ENCODE results near the gene WNT1.

The WNT1 gene

GRCh38 chr12:49023812-49024211 lies 45.7 kb downstream of the WNT1 start:
- in situ Hi-C loops (cut with MboI; ENCODE audit: low sequenced_read_pairs, unreplicated experiment), result no loop called here
- DNase-seq (ENCODE audit: low spot score), result no peak
- TF ChIP-seq, protein P1, sequence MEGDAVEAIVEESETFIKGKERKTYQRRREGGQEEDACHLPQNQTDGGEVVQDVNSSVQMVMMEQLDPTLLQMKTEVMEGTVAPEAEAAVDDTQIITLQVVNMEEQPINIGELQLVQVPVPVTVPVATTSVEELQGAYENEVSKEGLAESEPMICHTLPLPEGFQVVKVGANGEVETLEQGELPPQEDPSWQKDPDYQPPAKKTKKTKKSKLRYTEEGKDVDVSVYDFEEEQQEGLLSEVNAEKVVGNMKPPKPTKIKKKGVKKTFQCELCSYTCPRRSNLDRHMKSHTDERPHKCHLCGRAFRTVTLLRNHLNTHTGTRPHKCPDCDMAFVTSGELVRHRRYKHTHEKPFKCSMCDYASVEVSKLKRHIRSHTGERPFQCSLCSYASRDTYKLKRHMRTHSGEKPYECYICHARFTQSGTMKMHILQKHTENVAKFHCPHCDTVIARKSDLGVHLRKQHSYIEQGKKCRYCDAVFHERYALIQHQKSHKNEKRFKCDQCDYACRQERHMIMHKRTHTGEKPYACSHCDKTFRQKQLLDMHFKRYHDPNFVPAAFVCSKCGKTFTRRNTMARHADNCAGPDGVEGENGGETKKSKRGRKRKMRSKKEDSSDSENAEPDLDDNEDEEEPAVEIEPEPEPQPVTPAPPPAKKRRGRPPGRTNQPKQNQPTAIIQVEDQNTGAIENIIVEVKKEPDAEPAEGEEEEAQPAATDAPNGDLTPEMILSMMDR (IDR thresholded peaks at IDR 0.05; ENCODE audit: borderline replicate concordance, control extremely low read depth, extremely low read depth, insufficient read depth, missing control alignments), result no peak

DNA sequence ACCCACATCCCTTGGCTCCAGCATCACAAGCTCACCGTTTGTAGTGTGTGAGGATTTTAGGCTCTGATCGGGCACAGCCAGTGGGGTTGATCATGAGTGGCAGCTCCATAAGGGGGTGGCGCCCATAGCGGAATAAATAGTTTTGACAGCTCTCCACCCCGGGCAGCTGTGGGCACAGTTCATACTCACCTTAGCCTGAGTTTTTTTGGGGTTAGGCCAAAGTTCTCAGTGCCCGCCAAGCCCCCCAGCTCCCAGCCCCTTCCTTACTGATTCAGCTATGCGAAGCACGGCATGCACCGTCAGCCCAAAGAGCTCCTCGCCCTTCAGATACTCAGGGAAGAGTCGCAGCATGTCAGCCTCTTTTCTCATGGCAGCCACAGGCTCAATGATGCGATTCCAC lies 46.4 kb downstream of the WNT1 start:
- TF ChIP-seq, protein P1 (IDR thresholded peaks at IDR 0.05; ENCODE audit: borderline replicate concordance, control extremely low read depth, extremely low read depth, insufficient read depth, missing control alignments), result no peak
- DNase-seq (ENCODE audit: low spot score), result no peak
- in situ Hi-C loops (cut with MboI; ENCODE audit: low sequenced_read_pairs, unreplicated experiment), result no loop called here

DNA sequence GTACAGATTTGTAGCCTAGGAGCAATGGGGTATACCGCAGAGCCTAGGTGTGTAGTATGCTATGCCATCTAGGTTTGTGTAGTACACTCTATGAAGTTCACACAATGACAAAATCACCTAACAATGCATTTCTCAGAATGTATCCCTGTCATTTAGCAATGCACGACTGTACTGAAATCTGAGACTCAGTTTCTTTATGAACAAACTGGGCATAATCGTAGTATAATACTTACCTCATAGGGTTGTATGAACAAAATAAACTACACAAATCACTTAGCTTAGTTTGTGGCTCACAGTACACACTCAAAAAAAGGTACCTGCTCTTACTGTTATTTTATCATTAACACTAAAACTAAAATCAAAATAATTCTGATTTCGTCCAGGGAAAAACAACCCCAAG lies 47.3 kb downstream of the WNT1 start:
- TF ChIP-seq, protein P1 (IDR thresholded peaks at IDR 0.05; ENCODE audit: borderline replicate concordance, control extremely low read depth, extremely low read depth, insufficient read depth, missing control alignments), result no peak
- in situ Hi-C loops (cut with MboI; ENCODE audit: low sequenced_read_pairs, unreplicated experiment), result no loop called here
- DNase-seq (ENCODE audit: low spot score), result no peak

GRCh38 chr12:49026101-49026500 lies 48.0 kb downstream of the WNT1 start:
- in situ Hi-C loops (cut with MboI; ENCODE audit: low sequenced_read_pairs, unreplicated experiment), result no loop called here
- TF ChIP-seq, protein P1 (IDR thresholded peaks at IDR 0.05; ENCODE audit: borderline replicate concordance, control extremely low read depth, extremely low read depth, insufficient read depth, missing control alignments), result no peak
- DNase-seq (ENCODE audit: low spot score), result no peak

GRCh38 chr12:49026678-49027480 lies 48.8 kb downstream of the WNT1 start:
- TF ChIP-seq, protein P1 (IDR thresholded peaks at IDR 0.05; ENCODE audit: borderline replicate concordance, control extremely low read depth, extremely low read depth, insufficient read depth, missing control alignments), result no peak
- in situ Hi-C loops (cut with MboI; ENCODE audit: low sequenced_read_pairs, unreplicated experiment), result no loop called here
- DNase-seq (ENCODE audit: low spot score), result peak; percentile 21

DNA sequence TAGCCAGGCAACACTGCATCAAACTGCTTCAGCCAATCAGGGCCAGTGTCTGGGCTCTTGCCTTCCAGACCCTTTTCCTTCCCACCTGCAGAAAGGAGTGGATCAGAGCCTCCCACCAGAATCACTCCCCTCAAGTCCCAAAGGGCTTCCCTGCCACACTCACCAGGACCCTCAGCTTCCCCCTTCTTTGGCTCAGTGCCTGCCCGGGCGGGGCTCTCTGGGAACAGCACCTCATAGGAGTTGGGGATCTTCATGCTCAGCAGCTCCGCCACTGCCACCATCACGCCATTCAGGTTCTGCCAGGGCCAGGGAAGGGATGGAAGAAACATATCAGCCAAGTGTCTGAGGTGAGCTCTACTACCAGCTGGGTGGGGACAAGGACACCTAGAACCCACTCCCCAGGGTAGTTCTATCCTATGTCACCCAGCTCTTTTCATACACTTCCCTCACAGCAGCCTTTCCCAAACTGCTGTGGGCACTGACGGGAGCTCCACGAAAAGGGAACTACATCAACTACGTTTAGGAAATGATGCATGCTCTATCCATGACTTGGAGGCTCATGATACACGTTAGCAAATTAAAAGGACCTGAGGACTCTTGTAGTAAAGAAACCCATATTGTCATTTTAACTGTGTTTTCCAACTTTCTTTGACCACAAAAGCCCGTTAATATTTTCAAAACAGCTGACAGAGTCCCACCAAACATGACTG lies 49.9 kb downstream of the WNT1 start:
- TF ChIP-seq, protein P1 (IDR thresholded peaks at IDR 0.05; ENCODE audit: borderline replicate concordance, control extremely low read depth, extremely low read depth, insufficient read depth, missing control alignments), result no peak
- DNase-seq (ENCODE audit: low spot score), result no peak
- in situ Hi-C loops (cut with MboI; ENCODE audit: low sequenced_read_pairs, unreplicated experiment), result no loop called here

Data from GM13976 (cell line).